Rectal smooth muscle tissue (tissue), 1 donor: ENCODE data around the gene SEMA4B.
A peak's percentile ranks its signal among the peaks of the same experiment; 100 is the strongest.

ENCODE experiments used
- H3K27ac ChIP-seq: one replicate; pipeline ENCODE4 v1.7.0; 2013; ENCODE audit warnings: low read depth, low read length, inconsistent platforms
- H3K27me3 ChIP-seq: one replicate; pipeline ENCODE4 v1.7.0; 2013; ENCODE audit warnings: low read length; ENCODE audit not compliant: control insufficient read depth, insufficient read depth
- H3K36me3 ChIP-seq: one replicate; pipeline ENCODE4 v1.7.0; 2013; ENCODE audit warnings: low read length; ENCODE audit not compliant: control insufficient read depth, insufficient read depth
- H3K4me1 ChIP-seq: one replicate; pipeline ENCODE4 v1.7.0; 2013; ENCODE audit warnings: low read length; ENCODE audit not compliant: control insufficient read depth, insufficient read depth
- H3K4me3 ChIP-seq: one replicate; pipeline ENCODE4 v1.7.0; 2013; ENCODE audit warnings: low read length
- H3K9ac ChIP-seq: one replicate; pipeline ENCODE4 v1.7.0; 2013; ENCODE audit warnings: low read length

Gene SEMA4B

DNA sequence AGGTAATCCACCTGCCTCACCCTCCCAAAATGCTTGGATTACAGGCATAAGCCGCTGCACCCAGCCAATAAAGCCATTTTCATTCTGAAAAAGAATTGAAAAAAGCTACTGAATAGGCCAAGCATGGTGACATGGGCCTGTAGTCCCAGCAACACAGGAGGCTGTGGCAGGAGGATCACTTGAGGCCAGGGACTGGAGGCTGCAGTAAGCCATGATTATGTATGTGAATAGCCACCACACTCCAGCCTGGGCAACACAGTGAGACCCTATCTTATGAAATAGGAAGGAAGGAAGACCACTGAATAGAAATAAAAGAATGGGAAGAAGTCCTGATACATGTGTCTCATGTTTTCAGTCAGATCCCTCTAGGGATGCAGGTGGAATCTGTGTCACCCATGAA, 36.0 kb upstream of the SEMA4B start:
- Histone ChIP-seq H3K9ac (no peak overlapping the region), H3K27me3 (no peaks in the 10 kb centered on the region)

DNA sequence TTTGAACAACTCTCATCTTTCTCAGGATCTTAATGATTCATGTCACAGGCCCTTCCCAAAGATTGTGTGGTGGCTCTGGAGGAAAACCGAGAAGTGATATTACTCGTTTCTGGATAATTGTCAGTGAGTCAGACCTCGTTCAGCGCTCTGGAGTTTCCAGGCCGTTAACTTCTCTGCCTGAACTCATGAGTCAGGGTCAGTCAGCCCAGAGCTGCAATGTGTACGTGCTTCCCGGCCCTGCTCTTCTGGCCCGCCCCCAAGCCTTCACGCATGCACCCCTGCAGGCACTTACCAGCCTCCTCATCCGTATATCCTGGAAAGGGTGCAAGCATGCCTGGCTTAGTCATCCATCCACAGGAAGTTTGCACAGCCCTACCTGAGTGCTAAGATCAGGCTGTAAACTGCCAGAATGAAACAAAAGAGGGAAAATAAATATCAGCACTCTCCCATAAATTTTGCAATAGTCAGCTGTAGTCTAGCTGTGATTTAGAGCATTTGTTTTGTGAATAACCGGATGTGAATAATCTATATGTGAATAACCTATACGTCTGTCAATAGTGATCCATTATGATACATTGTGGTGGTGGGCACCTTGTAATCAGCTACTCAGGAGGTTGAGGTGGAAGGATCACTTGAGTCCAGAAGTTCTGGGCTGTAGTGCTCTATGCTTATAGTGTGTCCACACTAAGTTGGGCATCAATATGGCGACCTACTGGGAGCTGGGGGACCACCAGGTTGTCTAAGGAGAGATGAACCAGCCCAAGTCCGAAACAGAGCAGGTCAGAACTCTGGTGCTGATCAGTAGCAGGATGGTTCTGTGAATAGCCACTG, 35.3 kb upstream of the SEMA4B start:
- Histone ChIP-seq H3K4me3 (no peak overlapping the region), H3K4me1 (peaks cover 6% of the 10 kb centered on the region), H3K27me3 (no peaks in the 10 kb centered on the region), H3K9ac (no peak overlapping the region), H3K36me3 (no peaks in the 10 kb centered on the region), H3K27ac (peak overlapping the region; percentile 83)

More for the DNA sequence above, 36.0 kb upstream of the SEMA4B start:
- Histone ChIP-seq H3K4me3 (no peak overlapping the region), H3K27ac (peak overlapping the region; percentile 83), H3K36me3 (no peaks in the 10 kb centered on the region), H3K4me1 (peaks cover 6% of the 10 kb centered on the region)

DNA sequence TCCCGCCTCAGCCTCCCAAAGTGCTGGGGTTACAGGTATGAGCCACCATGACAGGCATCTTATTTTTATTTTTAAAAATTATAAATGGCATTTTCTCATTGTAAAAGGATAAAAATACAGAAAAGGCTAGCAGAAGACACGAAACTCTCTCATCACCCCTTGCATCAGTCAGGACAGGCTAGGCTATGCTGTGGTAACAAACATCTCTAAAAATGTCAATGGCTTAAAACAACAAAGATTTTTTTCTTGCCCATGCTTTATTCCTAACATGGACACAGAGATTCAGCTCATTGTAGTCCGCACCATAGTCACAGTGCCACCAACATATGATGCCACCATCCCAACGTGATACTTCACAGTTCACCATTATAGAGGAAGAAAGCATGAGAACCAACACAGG, 34.0 kb upstream of the SEMA4B start:
- Histone ChIP-seq H3K4me3 (no peak overlapping the region), H3K27me3 (no peaks in the 10 kb centered on the region), H3K27ac (no peak overlapping the region)

DNA sequence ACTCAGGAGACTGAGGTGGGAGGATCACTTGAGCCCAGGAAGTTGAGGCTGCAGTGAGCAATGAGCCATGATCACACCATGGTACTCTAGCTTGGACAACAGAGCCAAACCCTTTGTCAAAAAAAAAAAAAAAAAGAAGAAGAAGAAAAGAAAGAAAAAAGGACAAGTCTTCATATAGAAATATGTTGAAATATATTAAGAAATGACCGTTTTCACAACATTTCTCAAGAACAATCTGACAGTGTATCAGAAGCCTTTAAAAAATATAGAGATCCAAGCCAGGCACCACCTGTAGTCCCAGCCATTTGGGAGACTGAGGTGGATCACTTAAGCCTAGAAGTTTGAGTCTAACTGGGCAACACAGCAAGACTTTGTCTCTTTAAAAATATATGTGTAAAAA, 29.5 kb upstream of the SEMA4B start:
- H3K27me3 ChIP-seq: no peaks in the 10 kb centered on the region
- no peak overlapping the region for H3K27ac ChIP-seq

More for the DNA sequence above, 34.0 kb upstream of the SEMA4B start:
- Histone ChIP-seq H3K4me1 (peaks cover 6% of the 10 kb centered on the region), H3K9ac (no peak overlapping the region), H3K36me3 (no peaks in the 10 kb centered on the region)

DNA sequence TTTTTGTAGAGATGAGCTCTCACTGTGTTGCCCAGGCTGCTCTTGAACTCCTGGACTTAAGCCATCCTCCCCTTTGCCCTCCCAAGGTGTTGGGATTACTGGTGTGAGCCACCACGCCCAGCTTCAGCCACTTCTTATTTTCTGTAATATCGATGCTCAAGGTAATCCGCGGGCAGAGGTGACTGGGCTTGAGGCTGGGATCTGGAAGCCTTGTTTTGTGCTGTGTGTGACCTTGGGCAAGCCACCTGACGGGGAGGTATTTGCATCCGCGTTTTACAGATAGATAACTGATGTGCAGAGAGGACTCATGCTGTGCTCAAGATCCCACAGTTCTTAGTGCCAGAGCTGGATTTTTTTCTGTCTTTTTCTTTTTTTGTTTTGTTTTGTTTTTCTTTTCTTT, 27.8 kb upstream of the SEMA4B start:
- Histone ChIP-seq H3K36me3 (no peaks in the 10 kb centered on the region), H3K27me3 (no peaks in the 10 kb centered on the region), H3K4me3 (no peak overlapping the region), H3K4me1 (peaks cover 8% of the 10 kb centered on the region), H3K27ac (peak overlapping the region; percentile 5), H3K9ac (no peak overlapping the region)

More for the DNA sequence above, 29.5 kb upstream of the SEMA4B start:
- Histone ChIP-seq H3K4me1 (peaks cover 6% of the 10 kb centered on the region), H3K4me3 (no peak overlapping the region), H3K9ac (no peak overlapping the region), H3K36me3 (no peaks in the 10 kb centered on the region)

DNA sequence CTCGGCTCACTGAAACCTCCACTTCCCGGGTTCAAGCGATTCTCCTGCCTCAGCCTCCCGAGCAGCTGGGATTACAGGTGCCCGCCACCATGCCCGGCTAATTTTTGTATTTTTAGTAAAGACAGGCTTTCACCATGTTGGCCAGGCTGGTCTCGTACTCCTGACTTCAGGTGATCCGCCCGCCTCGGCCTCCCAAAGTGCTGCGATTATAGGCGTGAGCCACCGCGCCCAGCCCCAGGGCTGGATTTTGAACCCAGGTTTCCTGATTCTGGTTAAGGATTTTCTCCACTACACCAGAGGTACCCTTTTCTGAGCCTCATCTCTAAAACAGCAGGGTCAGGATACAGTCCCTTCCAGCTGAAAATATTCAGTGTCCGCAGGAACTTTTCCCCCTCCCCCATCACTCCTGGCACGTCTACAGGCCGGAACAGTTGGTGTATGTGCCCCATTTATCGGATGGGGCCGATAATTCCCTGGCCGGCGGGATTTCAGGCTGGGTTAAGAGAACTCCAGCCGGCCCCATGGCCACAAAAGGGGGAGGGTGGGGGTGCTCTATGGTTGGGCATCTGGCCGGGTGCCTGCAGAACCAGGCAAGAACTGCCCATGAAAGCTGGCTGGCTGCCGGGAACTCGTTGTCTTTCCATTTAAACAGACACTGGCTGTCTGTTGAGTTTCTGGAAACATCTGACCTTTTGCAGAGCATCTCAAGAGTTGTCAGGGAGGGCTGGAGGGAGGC, 26.8 kb upstream of the SEMA4B start:
- Histone ChIP-seq H3K36me3 (no peaks in the 10 kb centered on the region), H3K9ac (no peak overlapping the region), H3K27me3 (no peaks in the 10 kb centered on the region), H3K27ac (peak overlapping the region; percentile 98), H3K4me1 (peaks cover 8% of the 10 kb centered on the region), H3K4me3 (no peak overlapping the region)

DNA sequence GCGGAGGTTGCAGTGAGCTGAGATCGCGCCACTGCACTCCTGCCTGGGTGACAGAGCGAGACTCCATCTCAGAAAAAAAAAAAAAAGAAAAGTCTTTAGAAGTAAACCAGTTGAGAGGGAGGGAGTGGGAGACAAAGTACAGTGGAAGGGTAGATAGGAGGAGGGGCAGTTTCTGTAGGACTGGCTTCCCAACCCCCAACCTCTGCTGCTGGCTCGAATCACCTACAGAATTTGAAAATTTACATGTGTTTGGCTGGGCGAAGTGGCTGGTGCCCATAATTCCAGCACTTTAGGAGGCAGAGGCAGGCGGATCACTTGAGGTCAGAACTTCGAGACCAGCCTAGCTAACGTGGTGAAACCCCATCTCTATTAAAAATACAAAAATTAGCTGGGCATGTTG, 24.1 kb upstream of the SEMA4B start:
- H3K36me3 ChIP-seq: no peaks in the 10 kb centered on the region
- no peak overlapping the region for H3K9ac ChIP-seq
- H3K27ac ChIP-seq: no peak overlapping the region
- peaks cover 8% of the 10 kb centered on the region for H3K4me1 ChIP-seq
- H3K27me3 ChIP-seq: no peaks in the 10 kb centered on the region
- H3K4me3 ChIP-seq: no peak overlapping the region

DNA sequence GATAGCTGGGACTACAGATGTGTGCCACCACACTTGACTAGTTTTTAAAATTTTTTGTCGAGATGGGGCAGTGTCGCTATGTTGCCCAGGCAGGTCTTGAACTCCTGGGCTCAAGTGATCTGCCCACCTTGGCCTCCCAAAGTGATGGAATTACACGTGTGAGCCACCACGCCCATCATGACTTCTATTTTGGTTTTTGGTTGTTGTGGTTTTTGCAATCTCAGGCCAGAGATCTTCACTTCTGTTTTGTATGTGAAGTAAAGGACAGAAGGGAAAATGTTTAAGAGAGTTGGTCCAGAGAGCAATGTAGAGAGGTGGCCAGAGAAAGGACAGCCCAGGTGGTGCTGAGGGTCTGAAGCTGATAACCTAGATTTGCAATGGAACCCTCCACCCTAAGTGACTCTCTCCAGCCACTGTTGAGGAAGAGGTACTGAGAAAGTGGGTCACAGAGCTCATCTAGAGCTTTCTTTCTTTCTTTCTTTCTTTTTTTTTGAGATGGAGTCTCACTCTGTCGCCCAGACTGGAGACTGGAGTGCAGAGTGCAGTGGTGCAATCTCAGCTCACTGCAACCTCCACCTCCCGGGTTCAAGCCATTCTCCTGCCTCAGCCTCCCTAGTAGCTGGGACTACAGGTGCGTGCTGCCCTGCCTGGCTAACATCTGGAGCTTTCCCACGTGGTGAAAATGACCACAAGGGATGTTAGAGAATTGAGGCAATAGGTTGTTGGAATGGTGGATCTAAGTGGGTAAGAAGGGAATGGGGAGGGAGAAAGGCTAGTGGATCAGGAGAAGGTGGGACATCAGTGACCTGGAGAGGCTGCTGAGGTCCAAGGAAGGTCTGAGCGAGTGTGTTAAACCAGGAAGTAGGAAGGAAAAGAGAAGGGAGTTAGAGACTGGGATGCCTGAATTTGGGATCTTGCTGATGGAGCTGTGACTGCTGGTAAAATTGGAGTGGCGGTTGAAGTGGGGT, 22.4 kb upstream of the SEMA4B start:
- H3K4me1 ChIP-seq: peaks cover 11% of the 10 kb centered on the region
- H3K9ac ChIP-seq: no peak overlapping the region
- H3K27ac ChIP-seq: no peak overlapping the region
- no peak overlapping the region for H3K4me3 ChIP-seq
- H3K27me3 ChIP-seq: no peaks in the 10 kb centered on the region
- H3K36me3 ChIP-seq: no peaks in the 10 kb centered on the region

DNA sequence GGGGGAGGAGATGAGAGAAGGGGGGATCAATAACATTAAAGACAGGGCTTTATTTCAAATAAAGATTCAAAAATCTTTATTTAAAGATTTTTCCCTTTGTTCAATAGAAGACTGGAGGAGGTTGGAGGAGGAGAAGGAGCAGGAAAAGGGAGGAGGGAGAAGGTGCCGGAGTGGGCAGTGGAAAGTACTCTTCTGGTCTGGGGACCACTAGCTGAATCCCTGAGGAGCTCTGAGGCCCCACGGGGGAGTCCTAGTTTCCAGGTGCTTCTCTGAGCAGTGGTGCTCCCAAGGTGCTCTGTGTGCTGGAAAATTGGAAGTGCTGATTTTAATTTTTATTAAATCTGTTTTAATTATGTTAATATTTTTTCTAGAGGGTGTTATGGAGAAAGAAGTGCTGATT, 19.4 kb upstream of the SEMA4B start:
- H3K9ac ChIP-seq: no peak overlapping the region
- no peak overlapping the region for H3K27ac ChIP-seq
- H3K36me3 ChIP-seq: no peaks in the 10 kb centered on the region
- H3K4me3 ChIP-seq: no peak overlapping the region
- H3K4me1 ChIP-seq: peaks cover 14% of the 10 kb centered on the region
- H3K27me3 ChIP-seq: no peaks in the 10 kb centered on the region

DNA sequence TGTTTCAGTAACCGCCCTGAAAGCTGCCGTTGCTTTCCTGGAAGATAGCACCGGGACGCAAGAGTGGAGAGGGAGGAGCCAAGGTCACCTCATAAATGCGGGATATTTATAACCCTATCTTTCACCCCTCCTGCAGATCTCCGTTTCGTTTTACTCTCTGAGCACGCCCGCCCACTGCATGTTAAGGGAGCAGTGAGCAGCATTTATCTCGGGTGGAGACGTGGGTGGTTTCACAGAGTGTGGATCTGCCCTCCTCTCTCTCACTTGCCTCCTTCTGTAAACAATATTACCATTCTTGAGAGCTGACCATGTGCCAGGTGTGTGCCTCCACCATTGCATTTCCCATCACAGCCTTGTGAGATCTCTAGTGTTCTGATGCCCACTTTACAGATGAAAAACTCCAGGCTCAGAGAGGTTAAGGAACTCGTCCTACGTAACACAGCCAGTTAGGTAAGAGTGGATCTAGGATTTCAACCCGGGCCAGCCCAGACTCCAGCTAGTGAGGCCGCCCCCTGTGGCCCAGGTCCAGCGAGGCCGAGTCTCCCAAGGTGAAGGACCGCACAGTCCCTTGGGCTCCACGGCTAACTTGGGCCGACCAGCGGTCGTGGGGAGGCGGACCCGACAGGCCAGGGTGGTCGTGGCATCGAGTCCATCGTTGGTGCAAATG, 16.9 kb upstream of the SEMA4B start:
- H3K27me3 ChIP-seq: no peaks in the 10 kb centered on the region
- H3K9ac ChIP-seq: peak overlapping the region; percentile 16
- no peaks in the 10 kb centered on the region for H3K36me3 ChIP-seq
- peaks cover 16% of the 10 kb centered on the region for H3K4me1 ChIP-seq
- peak overlapping the region; percentile 100 for H3K27ac ChIP-seq
- peak overlapping the region; percentile 79 for H3K4me3 ChIP-seq

DNA sequence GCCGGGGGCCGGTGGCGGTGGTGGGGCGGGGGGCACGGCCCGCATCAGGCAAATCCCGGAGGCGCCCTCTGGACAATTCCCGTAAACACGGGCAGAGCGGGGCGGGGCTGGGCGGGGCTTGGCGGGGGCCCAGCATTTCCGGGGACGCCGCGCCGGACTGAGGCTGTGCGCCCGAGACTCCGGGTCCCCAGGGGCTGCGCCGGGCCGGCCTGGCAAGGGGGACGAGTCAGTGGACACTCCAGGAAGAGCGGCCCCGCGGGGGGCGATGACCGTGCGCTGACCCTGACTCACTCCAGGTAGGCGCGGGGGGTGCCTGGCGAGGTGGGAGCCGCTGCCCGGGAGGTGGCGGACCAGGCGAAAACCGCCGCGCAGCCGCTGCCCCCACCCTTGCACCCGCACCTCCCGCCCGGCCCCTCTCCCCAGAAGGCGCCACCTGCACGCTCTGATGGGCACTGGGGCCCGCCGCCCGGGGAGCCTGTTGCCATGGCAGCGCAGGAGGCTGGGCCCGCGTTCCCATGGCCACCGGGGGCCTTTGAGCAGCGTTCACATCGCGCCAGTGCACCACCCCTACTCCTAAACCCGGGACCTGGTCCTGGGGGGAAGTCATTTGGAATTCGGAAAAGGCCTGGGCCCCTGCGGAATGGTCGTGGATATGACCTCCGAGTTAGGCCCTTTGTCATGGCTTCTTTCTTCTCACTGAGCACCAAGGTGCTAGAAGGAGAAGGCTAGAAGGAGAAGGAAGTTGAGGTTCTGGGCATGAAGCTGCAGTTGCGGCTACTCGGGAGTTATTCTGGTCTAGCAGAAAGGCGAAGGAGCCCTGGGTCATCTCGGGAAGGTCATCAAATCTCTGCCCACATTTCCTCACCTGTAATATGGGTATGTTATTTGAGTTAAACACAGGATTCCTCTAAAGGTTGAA, 16.1 kb upstream of the SEMA4B start:
- peak overlapping the region; percentile 16 for H3K9ac ChIP-seq
- H3K4me1 ChIP-seq: peaks cover 16% of the 10 kb centered on the region
- no peaks in the 10 kb centered on the region for H3K27me3 ChIP-seq
- peak overlapping the region; percentile 100 for H3K27ac ChIP-seq
- H3K4me3 ChIP-seq: peak overlapping the region; percentile 87
- no peaks in the 10 kb centered on the region for H3K36me3 ChIP-seq
